PC-3 (cell line): ENCODE measurements around the gene PCNX2. TPM values are rescaled to one million over a fixed set of nuclear protein-coding genes. Genes with fewer than 3 reads are reported as not detected.
A peak's percentile ranks its signal among the peaks of the same experiment; 100 is the strongest.

Experiments used
- ATAC-seq: fragments of 200-7000 bp; cut with Tn5 transposase; 2 replicates; pipeline ENCODE4 v1.9.1; 2020; ENCODE audit warnings: mild to moderate bottlenecking, moderate library complexity
- BruUV-seq: library from RNA; stranded (reverse); fragments of 400-500 nt; replicated peaks from 2 replicates; lab custom pipeline; 2021; lab: Mats Ljungman, UMichigan
- CTCF ChIA-PET: fragments of 300-600 bp; sonication (Branson Sonifier 250); formaldehyde crosslinking; loops from one replicate; lab custom pipeline; 2022; ENCODE audit warnings: antibody characterized with exemption; lab: Charles Lee
- POLR2A ChIA-PET: fragments of 300-600 bp; sonication (Branson Sonifier 250); formaldehyde crosslinking; loops from one replicate; lab custom pipeline; 2022; ENCODE audit warnings: antibody characterized with exemption; ENCODE audit not compliant: unreplicated experiment; lab: Charles Lee
- DNase-seq: peaks from one replicate; pipeline ENCODE4 v3.0.0-alpha.2; 2015
- H2AFZ ChIP-seq: fragments of 300-600 bp; sonication (generic); 2 replicates; pipeline ENCODE4 v1.6.0; 2016; ENCODE audit warnings: antibody characterized with exemption, low read length
- H3F3A ChIP-seq: fragments of 300-600 bp; sonication (generic); one replicate; pipeline ENCODE4 v1.6.0; 2017; ENCODE audit warnings: antibody characterized with exemption, low read length, control low read depth, mild to moderate bottlenecking; ENCODE audit not compliant: unreplicated experiment
- H3K27ac ChIP-seq: fragments of 300-600 bp; sonication (generic); 2 replicates; pipeline ENCODE4 v1.5.1; 2016; ENCODE audit warnings: mild to moderate bottlenecking, low read length
- H3K27me3 ChIP-seq: fragments of 300-600 bp; sonication (generic); 2 replicates; pipeline ENCODE4 v1.6.1; 2016; ENCODE audit warnings: low read length, mixed read lengths
- H3K36me3 ChIP-seq: fragments of 300-600 bp; sonication (generic); 2 replicates; pipeline ENCODE4 v1.6.1; 2016; ENCODE audit warnings: low read depth, mixed run types, low read length, mixed read lengths
- H3K4me1 ChIP-seq: fragments of 300-600 bp; sonication (generic); 2 replicates; pipeline ENCODE4 v1.5.1; 2016; ENCODE audit warnings: low read length; ENCODE audit not compliant: insufficient read depth
- H3K4me2 ChIP-seq: fragments of 300-600 bp; sonication (generic); 2 replicates; pipeline ENCODE4 v1.6.0; 2016; ENCODE audit warnings: low read length
- H3K4me3 ChIP-seq: fragments of 300-600 bp; sonication (generic); 2 replicates; pipeline ENCODE4 v1.5.1; 2016; ENCODE audit warnings: mild to moderate bottlenecking, low read length, mixed read lengths
- H3K79me2 ChIP-seq: fragments of 300-600 bp; sonication (generic); 2 replicates; pipeline ENCODE4 v1.6.1; 2017; ENCODE audit warnings: low read length, mixed read lengths
- H3K9ac ChIP-seq: fragments of 300-600 bp; sonication (generic); 2 replicates; pipeline ENCODE4 v1.6.0; 2016; ENCODE audit warnings: mild to moderate bottlenecking, low read length
- H3K9me2 ChIP-seq: fragments of 300-600 bp; sonication (generic); replicated peaks from 2 replicates; pipeline ENCODE4 v1.6.1; 2016; ENCODE audit warnings: mixed run types, low read length, mixed read lengths
- H3K9me3 ChIP-seq: fragments of 300-600 bp; sonication (generic); 2 replicates; pipeline ENCODE4 v1.6.1; 2016; ENCODE audit warnings: low read length, mixed read lengths
- H4K20me1 ChIP-seq: fragments of 300-600 bp; sonication (generic); 2 replicates; pipeline ENCODE4 v1.6.1; 2016; ENCODE audit warnings: low read length, mixed read lengths
- EZH2 ChIP-seq: fragments of 300-600 bp; sonication (generic); IDR thresholded peaks from one replicate; pipeline ENCODE4 v1.6.1; 2017; ENCODE audit warnings: antibody characterized with exemption, mild to moderate bottlenecking, low read length; ENCODE audit not compliant: unreplicated experiment
- EZH2phosphoT487 ChIP-seq: fragments of 300-600 bp; sonication (generic); IDR thresholded peaks from 2 replicates; pipeline ENCODE4 v1.6.1; 2018; ENCODE audit warnings: mild to moderate bottlenecking, antibody characterized with exemption, low read length, borderline replicate concordance
- intact Hi-C: fragments of 100-400 bp; cut with micrococcal nuclease; formaldehyde crosslinking; loops from 2 replicates; pipeline ENCODE4 v1.9.0; 2023
- total RNA-seq: library from RNA; depleted of rRNA; stranded (reverse); fragments of >200 nt; gene quantifications from 2 replicates; pipeline ENCODE4 v1.2.3, GENCODE V29; 2014
- TF ChIP-seq, protein P1 (sequence below): fragments of 300-600 bp; sonication (generic); conservative IDR thresholded peaks from 2 replicates; pipeline ENCODE4 v1.5.1; 2017; ENCODE audit warnings: antibody characterized with exemption, low read depth, mild to moderate bottlenecking, low read length

Gene PCNX2
- total RNA-seq, 1 experiment from 2014 or later, result 17.3 TPM

DNA sequence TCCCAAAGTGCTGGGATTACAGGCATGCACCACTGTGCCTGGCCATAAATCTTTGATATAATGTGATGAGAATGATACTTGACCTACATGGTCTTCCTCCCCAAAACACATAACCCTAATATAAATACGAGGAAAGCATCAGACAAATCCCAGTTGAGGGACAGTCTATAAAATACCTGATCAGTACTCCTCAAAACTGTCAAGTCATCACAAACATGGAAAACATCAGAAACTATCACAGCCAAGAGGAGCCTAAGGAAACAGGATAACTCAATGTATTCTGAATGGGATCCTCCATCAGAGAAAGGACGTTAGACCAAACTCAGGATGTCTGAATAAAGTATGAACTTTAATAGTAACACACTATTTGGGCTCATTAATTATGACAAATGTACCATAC, 172.7 kb downstream of the PCNX2 start:
- intact Hi-C loops, result no loop called here
- Histone ChIP-seq H3K9me2 (no peaks in the 10 kb centered on the region), H3K27me3 (no peaks in the 10 kb centered on the region), H3K9ac (no peak overlapping the region), H2AFZ (no peak overlapping the region), H3K4me1 (no peaks in the 10 kb centered on the region), H3K9me3 (no peaks in the 10 kb centered on the region), H3K36me3 (0 out of 2 replicates have a peak, but pooled peaks cover 10% of the 10 kb centered on the region), H3K27ac (no peak overlapping the region), H3F3A (no peaks in the 10 kb centered on the region), H3K4me3 (no peak overlapping the region), H3K4me2 (no peak overlapping the region), H4K20me1 (no peaks in the 10 kb centered on the region), H3K79me2 (no peaks in the 10 kb centered on the region)
- no TSS peak for BruUV-seq
- ChIA-PET CTCF (no interaction called here), POLR2A (no interaction called here)
- DNase-seq (no peak), ATAC-seq (no peak)
- TF ChIP-seq, protein P1, sequence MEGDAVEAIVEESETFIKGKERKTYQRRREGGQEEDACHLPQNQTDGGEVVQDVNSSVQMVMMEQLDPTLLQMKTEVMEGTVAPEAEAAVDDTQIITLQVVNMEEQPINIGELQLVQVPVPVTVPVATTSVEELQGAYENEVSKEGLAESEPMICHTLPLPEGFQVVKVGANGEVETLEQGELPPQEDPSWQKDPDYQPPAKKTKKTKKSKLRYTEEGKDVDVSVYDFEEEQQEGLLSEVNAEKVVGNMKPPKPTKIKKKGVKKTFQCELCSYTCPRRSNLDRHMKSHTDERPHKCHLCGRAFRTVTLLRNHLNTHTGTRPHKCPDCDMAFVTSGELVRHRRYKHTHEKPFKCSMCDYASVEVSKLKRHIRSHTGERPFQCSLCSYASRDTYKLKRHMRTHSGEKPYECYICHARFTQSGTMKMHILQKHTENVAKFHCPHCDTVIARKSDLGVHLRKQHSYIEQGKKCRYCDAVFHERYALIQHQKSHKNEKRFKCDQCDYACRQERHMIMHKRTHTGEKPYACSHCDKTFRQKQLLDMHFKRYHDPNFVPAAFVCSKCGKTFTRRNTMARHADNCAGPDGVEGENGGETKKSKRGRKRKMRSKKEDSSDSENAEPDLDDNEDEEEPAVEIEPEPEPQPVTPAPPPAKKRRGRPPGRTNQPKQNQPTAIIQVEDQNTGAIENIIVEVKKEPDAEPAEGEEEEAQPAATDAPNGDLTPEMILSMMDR, result no peak
- no peak for TF ChIP-seq EZH2
- TF ChIP-seq EZH2phosphoT487, result no peak

DNA sequence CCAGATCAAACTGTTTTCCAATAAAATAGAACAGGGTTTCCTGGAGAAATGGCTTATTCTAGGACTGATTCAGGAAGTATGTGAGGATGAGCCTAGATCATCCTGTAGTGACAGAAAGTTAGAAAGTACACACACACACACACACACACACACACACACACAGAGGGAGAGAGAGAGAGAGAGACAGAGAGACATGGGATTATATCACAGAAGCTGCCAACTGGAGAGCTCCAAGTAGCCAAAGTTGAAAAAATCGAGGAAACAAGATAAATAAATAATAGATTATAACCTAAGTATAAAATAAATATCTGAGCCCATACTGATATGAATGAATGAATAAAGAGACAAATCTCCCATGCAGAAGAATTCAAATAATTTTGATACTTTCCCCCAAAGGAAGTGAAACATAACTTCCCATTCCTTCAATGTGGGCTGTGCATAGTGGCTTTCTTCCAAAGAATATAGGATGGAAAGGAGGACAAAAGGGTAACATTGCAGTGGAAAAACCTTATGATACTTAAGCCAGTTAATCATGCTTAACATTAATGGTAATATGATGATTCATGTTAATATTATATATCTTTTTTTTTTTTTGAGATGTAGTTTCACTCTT, 173.5 kb downstream of the PCNX2 start:
- ChIA-PET POLR2A (no interaction called here), CTCF (no interaction called here)
- ATAC-seq, result no peak
- Histone ChIP-seq H3K4me1 (no peaks in the 10 kb centered on the region), H3K79me2 (no peaks in the 10 kb centered on the region), H3K9me2 (no peaks in the 10 kb centered on the region), H3F3A (no peaks in the 10 kb centered on the region), H3K9ac (no peak overlapping the region), H3K27ac (no peak overlapping the region), H3K4me2 (no peak overlapping the region), H3K36me3 (0 out of 2 replicates have a peak, but pooled peaks cover 10% of the 10 kb centered on the region), H3K9me3 (no peaks in the 10 kb centered on the region), H4K20me1 (no peaks in the 10 kb centered on the region), H3K4me3 (no peak overlapping the region), H2AFZ (no peak overlapping the region), H3K27me3 (no peaks in the 10 kb centered on the region)
- no peak for TF ChIP-seq EZH2
- no peak for DNase-seq
- no TSS peak for BruUV-seq
- intact Hi-C loops, result no loop called here

GRCh38 chr1:233114860-233115259, 180.7 kb downstream of the PCNX2 start:
- POLR2A ChIA-PET, result no interaction called here
- DNase-seq (no peak), ATAC-seq (no peak)
- Histone ChIP-seq H3K79me2 (no peaks in the 10 kb centered on the region), H3K4me1 (peaks cover 39% of the 10 kb centered on the region), H3K4me3 (no peak overlapping the region), H3K36me3 (peaks cover 9% of the 10 kb centered on the region; the same call in 1 of the 2 replicates), H3K9me2 (no peaks in the 10 kb centered on the region), H3K27ac (peak overlapping the region; percentile 97), H3K4me2 (peak overlapping the region; percentile 80), H4K20me1 (no peaks in the 10 kb centered on the region), H3F3A (peaks cover 17% of the 10 kb centered on the region), H3K27me3 (no peaks in the 10 kb centered on the region), H3K9me3 (no peaks in the 10 kb centered on the region), H3K9ac (peak overlapping the region; percentile 91), H2AFZ (0 out of 2 replicates have a peak overlapping the region, but pooled peaks have one; percentile 4)
- CTCF ChIA-PET, result no interaction called here
- no peak for TF ChIP-seq EZH2
- no peak for TF ChIP-seq EZH2phosphoT487
- TF ChIP-seq, protein P1, result no peak
- intact Hi-C loops, result no loop called here
- BruUV-seq, result no TSS peak
